Activated T-helper 1 cell treated with anti-CD3 and anti-CD28 coated beads, Interleukin-12 subunit alpha, Interleukin-12 subunit beta, Interleukin-2, Interleukin-4 antibody, amounts not matched to agents 30 ng/mL and 10 ng/mL and 1 ng/mL, durations not matched to agents 14 hours and 24 hours and 36 hours (primary cell): Measurements from ENCODE around the gene TAOK1. TPM values are rescaled to one million over a fixed set of nuclear protein-coding genes. Genes with fewer than 3 reads are reported as not detected.

Source experiments
- DNase-seq: peaks from one replicate; pipeline ENCODE4 v3.0.0; 2021; ENCODE audit warnings: low spot score
- H3K27ac Mint-ChIP-seq: one replicate; pipeline ENCODE4 v1.8.0; 2021; ENCODE audit warnings: mild to moderate bottlenecking, mixed read lengths
- H3K27me3 Mint-ChIP-seq: one replicate; pipeline ENCODE4 v1.8.0; 2022; ENCODE audit warnings: mild to moderate bottlenecking, moderate library complexity, mixed read lengths; ENCODE audit not compliant: insufficient read depth
- H3K36me3 Mint-ChIP-seq: one replicate; pipeline ENCODE4 v1.8.0; 2021; ENCODE audit warnings: low read depth, mixed read lengths
- H3K4me1 Mint-ChIP-seq: one replicate; pipeline ENCODE4 v1.8.0; 2021; ENCODE audit warnings: low read depth, mixed read lengths
- H3K4me3 Mint-ChIP-seq: one replicate; pipeline ENCODE4 v1.8.0; 2021; ENCODE audit warnings: mild to moderate bottlenecking, moderate library complexity, mixed read lengths
- H3K9me3 Mint-ChIP-seq: one replicate; pipeline ENCODE4 v1.8.0; 2021; ENCODE audit warnings: mixed read lengths
- intact Hi-C: fragments of 100-400 bp; cut with micrococcal nuclease; formaldehyde crosslinking; loops from one replicate; pipeline ENCODE4 v1.15.1; 2024
- total RNA-seq: library from RNA; stranded (reverse); gene quantifications from 2 replicates; pipeline ENCODE4 v1.2.3, GENCODE V29; 2022

TAOK1 gene
- total RNA-seq, 1 donor from 2014 or later, result 46.9 TPM

GRCh38 chr17:29582772-29583171, 192.6 kb downstream of the TAOK1 start:
- Mint-ChIP-seq H3K9me3 (no peaks in the 10 kb centered on the region), H3K4me1 (peaks cover 50% of the 10 kb centered on the region), H3K27me3 (no peaks in the 10 kb centered on the region), H3K4me3 (no peak overlapping the region), H3K27ac (no peak overlapping the region), H3K36me3 (peaks cover 22% of the 10 kb centered on the region)
- intact Hi-C loops, result no loop called here
- no peak for DNase-seq

DNA sequence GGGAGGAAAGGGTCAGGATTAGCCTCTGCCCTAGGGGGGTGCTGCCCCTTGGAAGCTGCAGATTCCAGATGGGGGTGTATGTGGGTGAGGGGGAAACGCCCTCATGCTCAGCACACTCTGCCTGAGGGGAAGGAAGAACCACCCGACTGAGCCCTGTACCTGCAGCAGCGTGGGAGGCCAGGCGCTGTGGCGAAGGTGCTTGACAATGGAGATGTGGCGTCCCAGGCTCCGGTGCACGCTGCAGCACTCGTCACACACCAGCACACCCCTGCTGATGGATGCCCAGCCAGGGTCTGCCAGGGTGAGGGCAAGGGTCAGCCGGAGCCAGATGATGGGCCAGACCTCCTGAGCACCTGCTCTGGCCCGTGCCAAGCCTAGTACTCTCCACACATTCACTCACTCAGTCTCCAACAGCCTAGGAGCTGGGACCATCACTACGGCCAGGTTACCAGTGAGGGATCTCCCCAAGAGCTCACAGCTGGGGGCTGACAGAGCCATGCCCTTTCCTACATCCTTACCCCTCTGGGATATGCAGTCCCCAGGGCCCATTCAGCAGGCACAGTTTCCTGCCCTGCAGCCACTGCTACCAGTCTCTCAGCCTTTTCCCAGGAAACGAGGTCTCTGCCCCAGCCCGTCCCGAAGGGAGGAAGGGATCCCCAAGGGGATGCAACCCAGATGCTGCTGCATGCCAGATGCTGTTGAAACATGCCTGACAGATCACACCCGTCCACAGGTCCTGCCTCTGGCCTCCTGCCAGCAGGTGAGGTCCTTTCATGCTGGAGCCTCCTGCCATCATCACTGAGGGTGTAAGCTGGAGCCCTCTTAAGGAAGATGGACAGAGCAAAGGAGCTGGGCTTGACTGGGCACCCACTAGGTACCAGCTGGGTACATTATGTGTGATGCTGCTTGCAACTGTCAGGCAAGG, 193.4 kb downstream of the TAOK1 start:
- Mint-ChIP-seq H3K36me3 (peaks cover 19% of the 10 kb centered on the region), H3K27ac (no peak overlapping the region), H3K9me3 (no peaks in the 10 kb centered on the region), H3K4me3 (peak overlapping the region; percentile 11), H3K4me1 (peaks cover 58% of the 10 kb centered on the region), H3K27me3 (no peaks in the 10 kb centered on the region)
- no peak for DNase-seq
- intact Hi-C loops, result no loop called here

GRCh38 chr17:29584452-29585079, 194.4 kb downstream of the TAOK1 start:
- Mint-ChIP-seq H3K27ac (no peak overlapping the region), H3K36me3 (peaks cover 19% of the 10 kb centered on the region), H3K27me3 (no peaks in the 10 kb centered on the region), H3K4me1 (peaks cover 58% of the 10 kb centered on the region), H3K4me3 (no peak overlapping the region), H3K9me3 (no peaks in the 10 kb centered on the region)
- intact Hi-C loops, result no loop called here
- DNase-seq, result no peak

- peaks cover 54% of the 10 kb centered on the region for H3K4me1 Mint-ChIP-seq
- H3K27ac Mint-ChIP-seq, result no peak overlapping the region
- intact Hi-C loops, result no loop called here
- H3K9me3 Mint-ChIP-seq, result no peaks in the 10 kb centered on the region
- no peaks in the 10 kb centered on the region for H3K27me3 Mint-ChIP-seq
- DNase-seq, result no peak
- peaks cover 14% of the 10 kb centered on the region for H3K36me3 Mint-ChIP-seq
- peak overlapping the region; percentile 45 for H3K4me3 Mint-ChIP-seq
Observed at GRCh38 chr17:29585080-29585751, 195.1 kb downstream of the TAOK1 start.

DNA sequence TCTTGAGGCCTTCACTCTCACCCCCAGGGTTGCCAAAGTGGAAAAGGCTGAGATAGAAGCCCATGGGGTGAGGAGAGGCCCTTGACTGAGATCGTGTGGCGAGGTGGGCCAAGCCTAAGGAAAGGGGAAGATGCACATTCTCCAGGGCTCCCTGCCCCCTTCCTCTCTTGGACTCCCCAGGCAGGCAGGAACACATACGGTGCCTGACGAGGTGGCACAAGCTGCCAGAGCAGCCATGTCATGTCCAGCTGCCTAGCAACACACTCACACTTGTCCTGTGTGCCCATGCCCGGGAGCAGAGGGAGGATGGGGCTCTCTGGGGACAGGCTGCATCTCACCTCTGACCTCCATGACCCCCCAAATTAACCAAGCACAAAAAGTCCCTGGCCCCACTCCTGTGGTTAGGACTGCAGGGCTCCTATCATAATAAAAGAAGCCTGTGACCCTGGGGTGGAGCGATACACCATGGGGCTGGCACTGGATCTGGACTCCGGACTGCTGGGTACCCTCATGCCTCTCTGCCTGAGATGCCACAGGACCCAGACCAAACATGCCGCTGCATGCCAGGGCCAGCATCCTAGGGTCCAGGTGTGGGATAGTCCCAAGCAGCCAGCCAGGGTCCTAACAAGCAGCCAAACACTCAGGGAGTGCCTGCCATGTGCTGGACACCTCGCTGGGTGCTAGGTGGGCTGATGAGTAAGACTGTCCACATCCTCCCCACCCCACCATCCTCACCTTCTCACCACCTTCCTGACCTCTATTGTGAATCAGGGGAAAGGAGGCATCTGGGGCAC, 196.7 kb downstream of the TAOK1 start:
- intact Hi-C loops, result no loop called here
- Mint-ChIP-seq H3K27ac (no peak overlapping the region), H3K9me3 (no peaks in the 10 kb centered on the region), H3K36me3 (peaks cover 6% of the 10 kb centered on the region), H3K27me3 (no peaks in the 10 kb centered on the region), H3K4me3 (peak overlapping the region; percentile 96), H3K4me1 (peaks cover 64% of the 10 kb centered on the region)
- DNase-seq, result no peak

GRCh38 chr17:29587591-29587990, 197.4 kb downstream of the TAOK1 start:
- no peak overlapping the region for H3K27ac Mint-ChIP-seq
- intact Hi-C loops, result no loop called here

GRCh38 chr17:29588017-29588561, 197.9 kb downstream of the TAOK1 start:
- no peaks in the 10 kb centered on the region for H3K9me3 Mint-ChIP-seq
- intact Hi-C loops, result loop anchor here (2.0 kb wide), 1 partner anchor 341 kb away; no protein-coding TSS in a partner anchor
- no peak for DNase-seq
- H3K27ac Mint-ChIP-seq, result peak overlapping the region; percentile 78
- peak overlapping the region; percentile 96 for H3K4me3 Mint-ChIP-seq
- no peaks in the 10 kb centered on the region for H3K27me3 Mint-ChIP-seq
- H3K4me1 Mint-ChIP-seq, result peaks cover 70% of the 10 kb centered on the region
- no peaks in the 10 kb centered on the region for H3K36me3 Mint-ChIP-seq

More at GRCh38 chr17:29587591-29587990, 197.4 kb downstream of the TAOK1 start:
- H3K4me3 Mint-ChIP-seq, result peak overlapping the region; percentile 96
- peaks cover 70% of the 10 kb centered on the region for H3K4me1 Mint-ChIP-seq
- no peak for DNase-seq
- no peaks in the 10 kb centered on the region for H3K27me3 Mint-ChIP-seq
- H3K9me3 Mint-ChIP-seq, result no peaks in the 10 kb centered on the region
- H3K36me3 Mint-ChIP-seq, result no peaks in the 10 kb centered on the region

- Mint-ChIP-seq H3K36me3 (no peaks in the 10 kb centered on the region), H3K4me3 (peak overlapping the region; percentile 96), H3K4me1 (peaks cover 68% of the 10 kb centered on the region), H3K27ac (peak overlapping the region; percentile 78), H3K27me3 (no peaks in the 10 kb centered on the region), H3K9me3 (no peaks in the 10 kb centered on the region)
- peak; percentile 42 for DNase-seq
- intact Hi-C loops, result loop anchor here (1.0 to 2.0 kb wide), 4 partner anchors 8 to 340 kb away; partner anchors contain the start of gene TP53I13
Observed at GRCh38 chr17:29588562-29589411, 198.6 kb downstream of the TAOK1 start.

GRCh38 chr17:29589524-29590410, 199.6 kb downstream of the TAOK1 start, which contains the start of gene GIT1:
Gene GIT1, minus strand, starts transcription at chr17:29589648. Its CDS starts 270 bp downstream, at chr17:29589378.
- intact Hi-C loops, result loop anchor here (1.0 to 2.0 kb wide), 4 partner anchors 9 to 339 kb away; partner anchors contain the start of gene TP53I13
- H3K4me3 Mint-ChIP-seq, result peak within 1 kb of the TSS; percentile 96
- no peaks in the 10 kb centered on the region for H3K36me3 Mint-ChIP-seq
- peak; percentile 84 for DNase-seq
- H3K4me1 Mint-ChIP-seq, result peaks cover 63% of the 10 kb centered on the region
- no peaks in the 10 kb centered on the region for H3K9me3 Mint-ChIP-seq
- peak within 1 kb of the TSS; percentile 87 for H3K27ac Mint-ChIP-seq
- no peaks in the 10 kb centered on the region for H3K27me3 Mint-ChIP-seq

DNA sequence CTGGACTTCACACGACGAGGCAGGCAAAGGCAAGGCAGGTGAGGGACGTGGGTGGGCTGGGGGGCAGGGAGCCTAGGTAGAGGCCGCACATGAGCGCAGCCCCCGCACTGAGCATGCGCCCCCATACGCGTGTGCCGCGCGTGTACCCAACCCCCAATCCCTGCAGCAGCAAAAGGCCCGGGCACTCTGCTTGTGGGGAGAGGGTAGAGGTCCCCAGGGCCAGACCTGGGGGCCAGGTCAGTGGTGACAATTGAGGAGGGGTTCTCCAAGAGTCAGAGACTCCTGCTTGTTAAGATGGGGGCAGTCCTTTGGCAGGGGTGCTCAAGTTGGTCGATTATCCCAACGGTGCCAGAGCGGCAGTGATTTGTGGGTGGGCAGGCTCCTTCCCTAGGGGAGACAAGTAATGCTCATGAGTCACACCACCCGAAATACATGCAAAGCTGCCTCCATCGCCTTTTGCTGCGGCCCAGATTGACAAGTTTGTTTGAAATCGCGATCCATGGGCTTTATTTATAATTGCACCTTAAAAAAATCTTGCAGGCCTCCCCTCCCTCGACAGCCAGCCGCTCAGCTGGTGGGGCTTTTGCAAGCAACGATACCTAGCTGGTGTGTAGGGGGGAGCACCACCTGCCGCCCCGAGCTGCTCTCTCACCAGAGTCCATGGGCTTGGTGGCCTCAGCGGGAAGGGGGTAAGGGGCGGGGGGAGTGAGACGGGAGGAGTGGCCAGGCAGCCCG, 200.4 kb downstream of the TAOK1 start:
- Mint-ChIP-seq H3K27me3 (no peaks in the 10 kb centered on the region), H3K4me1 (peaks cover 55% of the 10 kb centered on the region), H3K4me3 (peak overlapping the region; percentile 87), H3K36me3 (no peaks in the 10 kb centered on the region), H3K27ac (peak overlapping the region; percentile 29), H3K9me3 (no peaks in the 10 kb centered on the region)
- intact Hi-C loops, result no loop called here
- DNase-seq, result no peak
